DOHH2 (cell line): ENCODE measurements around the gene HAL.

ENCODE experiments used
- H3F3A ChIP-seq: fragments of 200-600 bp; sonication (generic), shearing (Covaris generic); 2 replicates; pipeline ENCODE4 v1.6.0; 2016; ENCODE audit warnings: antibody characterized with exemption, mild to moderate bottlenecking; ENCODE audit not compliant: control insufficient read depth, insufficient read depth
- H3K27ac ChIP-seq: fragments of 200-600 bp; sonication (generic); 2 replicates; pipeline ENCODE4 v1.5.1; 2014; ENCODE audit warnings: low read depth, mild to moderate bottlenecking, low read length, moderate library complexity
- H3K27me3 ChIP-seq: fragments of 200-600 bp; sonication (generic); 2 replicates; pipeline ENCODE4 v1.6.1; 2014; ENCODE audit warnings: mild to moderate bottlenecking, low read length, mixed read lengths; ENCODE audit not compliant: control insufficient read depth
- H3K36me3 ChIP-seq: fragments of 200-600 bp; sonication (generic); 2 replicates; pipeline ENCODE4 v1.6.1; 2014; ENCODE audit warnings: mild to moderate bottlenecking, low read length, moderate library complexity, mixed read lengths; ENCODE audit not compliant: control insufficient read depth
- H3K4me1 ChIP-seq: fragments of 200-600 bp; sonication (generic); 2 replicates; pipeline ENCODE4 v1.6.1; 2014; ENCODE audit warnings: mild to moderate bottlenecking, low read length, mixed read lengths; ENCODE audit not compliant: control insufficient read depth
- H3K4me2 ChIP-seq: fragments of 200-600 bp; sonication (generic); 2 replicates; pipeline ENCODE4 v1.6.0; 2014; ENCODE audit warnings: mild to moderate bottlenecking, low read length, moderate library complexity
- H3K4me3 ChIP-seq: fragments of 200-600 bp; sonication (generic); 2 replicates; pipeline ENCODE4 v1.5.1; 2014; ENCODE audit warnings: mild to moderate bottlenecking, low read length, mixed read lengths
- H3K79me2 ChIP-seq: fragments of 200-600 bp; sonication (generic); 2 replicates; pipeline ENCODE4 v1.6.1; 2014; ENCODE audit warnings: mild to moderate bottlenecking, low read length, mixed read lengths; ENCODE audit not compliant: control insufficient read depth
- H3K9me2 ChIP-seq: fragments of 200-600 bp; sonication (generic); replicated peaks from 2 replicates; pipeline ENCODE4 v1.6.1; 2014; ENCODE audit warnings: mild to moderate bottlenecking, low read length, mixed read lengths; ENCODE audit not compliant: control insufficient read depth
- H3K9me3 ChIP-seq: fragments of 200-600 bp; sonication (generic); 2 replicates; pipeline ENCODE4 v1.6.1; 2014; ENCODE audit warnings: antibody characterized with exemption, low read length, mixed read lengths; ENCODE audit not compliant: control insufficient read depth, insufficient read depth
- H4K20me1 ChIP-seq: fragments of 200-600 bp; sonication (generic); 2 replicates; pipeline ENCODE4 v1.6.0; 2014; ENCODE audit warnings: low read depth, mild to moderate bottlenecking, antibody characterized with exemption, low read length, moderate library complexity; ENCODE audit not compliant: control insufficient read depth, insufficient read depth
- EZH2phosphoT487 ChIP-seq: fragments of 200-600 bp; sonication (generic); IDR thresholded peaks from 2 replicates; pipeline ENCODE4 v1.6.1; 2017; ENCODE audit warnings: borderline replicate concordance, mild to moderate bottlenecking, antibody characterized with exemption, low read length, moderate library complexity, mixed read lengths
- TF ChIP-seq, protein P1 (sequence below): fragments of 200-600 bp; sonication (generic); IDR thresholded peaks from one replicate; pipeline ENCODE4 v1.5.1; 2014; ENCODE audit warnings: antibody characterized with exemption, mild to moderate bottlenecking, low read depth, low read length; ENCODE audit not compliant: poor library complexity, severe bottlenecking

The HAL gene

DNA sequence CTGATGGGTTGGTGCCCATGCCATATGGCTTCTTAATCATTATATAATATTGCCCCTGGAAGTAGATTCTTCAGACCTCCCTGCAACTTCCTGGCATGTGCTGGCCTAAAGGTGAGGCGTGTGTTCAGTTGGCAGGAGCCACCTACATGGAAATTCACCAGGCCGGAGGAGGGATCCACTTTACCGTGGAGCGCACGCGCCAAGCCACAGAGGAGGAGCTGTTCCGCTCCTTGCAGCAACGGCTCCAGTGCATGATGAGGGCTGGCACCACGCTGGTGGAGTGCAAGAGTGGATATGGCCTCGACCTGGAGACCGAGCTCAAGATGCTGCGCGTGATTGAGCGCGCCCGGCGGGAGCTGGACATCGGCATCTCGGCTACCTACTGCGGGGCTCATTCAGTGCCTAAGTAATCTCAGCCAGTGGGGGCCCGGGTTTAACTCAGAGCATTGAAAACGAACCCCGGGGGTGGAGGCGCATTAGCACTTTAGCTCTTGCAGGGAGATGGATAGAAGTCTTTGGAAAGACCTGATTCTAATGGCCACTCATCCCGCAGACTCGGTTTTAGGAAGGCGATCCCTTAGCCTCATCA lies 39.5 kb downstream of the HAL start:
- no peaks in the 10 kb centered on the region for H3K9me3 ChIP-seq
- H3K36me3 ChIP-seq = no peaks in the 10 kb centered on the region
- TF ChIP-seq, protein P1, sequence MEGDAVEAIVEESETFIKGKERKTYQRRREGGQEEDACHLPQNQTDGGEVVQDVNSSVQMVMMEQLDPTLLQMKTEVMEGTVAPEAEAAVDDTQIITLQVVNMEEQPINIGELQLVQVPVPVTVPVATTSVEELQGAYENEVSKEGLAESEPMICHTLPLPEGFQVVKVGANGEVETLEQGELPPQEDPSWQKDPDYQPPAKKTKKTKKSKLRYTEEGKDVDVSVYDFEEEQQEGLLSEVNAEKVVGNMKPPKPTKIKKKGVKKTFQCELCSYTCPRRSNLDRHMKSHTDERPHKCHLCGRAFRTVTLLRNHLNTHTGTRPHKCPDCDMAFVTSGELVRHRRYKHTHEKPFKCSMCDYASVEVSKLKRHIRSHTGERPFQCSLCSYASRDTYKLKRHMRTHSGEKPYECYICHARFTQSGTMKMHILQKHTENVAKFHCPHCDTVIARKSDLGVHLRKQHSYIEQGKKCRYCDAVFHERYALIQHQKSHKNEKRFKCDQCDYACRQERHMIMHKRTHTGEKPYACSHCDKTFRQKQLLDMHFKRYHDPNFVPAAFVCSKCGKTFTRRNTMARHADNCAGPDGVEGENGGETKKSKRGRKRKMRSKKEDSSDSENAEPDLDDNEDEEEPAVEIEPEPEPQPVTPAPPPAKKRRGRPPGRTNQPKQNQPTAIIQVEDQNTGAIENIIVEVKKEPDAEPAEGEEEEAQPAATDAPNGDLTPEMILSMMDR = no peak
- TF ChIP-seq EZH2phosphoT487 = no peak
- no peaks in the 10 kb centered on the region for H4K20me1 ChIP-seq
- peaks cover 9% of the 10 kb centered on the region; the same call in 1 of the 2 replicates for H3K27me3 ChIP-seq
- H3K9me2 ChIP-seq = no peaks in the 10 kb centered on the region
- H3K27ac ChIP-seq = no peak overlapping the region
- H3F3A ChIP-seq = no peaks in the 10 kb centered on the region
- H3K4me2 ChIP-seq = no peak overlapping the region
- no peaks in the 10 kb centered on the region for H3K4me1 ChIP-seq
- no peaks in the 10 kb centered on the region for H3K79me2 ChIP-seq
- no peak overlapping the region for H3K4me3 ChIP-seq

DNA sequence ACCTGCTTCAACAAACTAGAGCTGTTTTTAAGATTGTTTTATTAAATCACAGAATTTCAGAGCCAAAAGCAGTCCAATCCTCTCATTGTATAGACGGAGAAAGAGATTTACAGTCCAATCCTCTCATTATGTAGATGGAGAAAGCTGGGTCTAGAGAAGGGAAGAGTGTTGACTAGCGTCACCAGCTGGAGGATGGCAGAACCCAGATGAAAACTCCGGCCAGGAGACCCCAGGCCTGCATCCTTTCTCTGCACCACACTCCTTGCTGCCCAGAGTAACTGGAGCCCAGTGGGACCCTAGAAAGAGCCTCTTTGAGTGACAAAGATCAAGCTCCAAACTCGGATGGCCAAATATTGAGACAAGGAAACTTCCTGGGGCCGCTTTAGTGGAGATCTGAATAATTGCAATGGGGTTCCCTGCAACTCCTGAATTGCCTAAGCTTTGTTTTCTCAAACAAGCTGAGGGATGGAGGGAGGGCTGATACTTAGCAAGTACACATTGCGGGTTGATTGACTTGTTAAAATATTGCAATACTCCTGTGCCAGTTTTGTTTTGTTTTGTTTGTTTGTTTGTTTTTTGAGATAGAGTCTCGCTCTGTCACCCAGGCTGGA lies 40.5 kb downstream of the HAL start:
- no peaks in the 10 kb centered on the region for H3K36me3 ChIP-seq
- peaks cover 4% of the 10 kb centered on the region for H3K27me3 ChIP-seq
- no peak overlapping the region for H3K27ac ChIP-seq
- H3K79me2 ChIP-seq = no peaks in the 10 kb centered on the region
- no peaks in the 10 kb centered on the region for H3F3A ChIP-seq
- H3K9me2 ChIP-seq = no peaks in the 10 kb centered on the region
- no peaks in the 10 kb centered on the region for H3K9me3 ChIP-seq
- no peaks in the 10 kb centered on the region for H3K4me1 ChIP-seq
- H4K20me1 ChIP-seq = no peaks in the 10 kb centered on the region
- TF ChIP-seq EZH2phosphoT487 = no peak
- TF ChIP-seq, protein P1 = no peak
- H3K4me3 ChIP-seq = no peak overlapping the region
- no peak overlapping the region for H3K4me2 ChIP-seq

DNA sequence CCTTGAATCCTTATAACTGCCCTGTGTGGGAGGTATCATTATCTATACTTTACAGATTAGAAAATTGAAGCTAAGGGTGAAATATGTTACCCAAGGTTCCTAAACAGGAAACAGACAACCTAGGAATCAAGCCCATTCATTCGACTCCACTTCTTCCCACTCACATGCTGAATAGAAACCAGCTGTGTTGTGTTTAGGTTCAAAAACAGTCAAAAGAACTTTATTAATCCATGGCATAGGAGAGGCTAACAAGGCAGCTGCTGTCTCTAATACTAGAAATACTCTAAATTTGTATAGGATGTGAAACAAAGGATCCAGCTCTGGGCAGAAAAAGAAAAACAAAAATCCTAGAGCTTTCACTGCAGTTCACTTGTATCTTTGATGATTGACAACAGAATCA lies 43.1 kb downstream of the HAL start:
- Histone ChIP-seq H3K9me2 (no peaks in the 10 kb centered on the region), H3K27me3 (peaks cover 21% of the 10 kb centered on the region), H3K4me1 (no peaks in the 10 kb centered on the region), H4K20me1 (no peaks in the 10 kb centered on the region), H3K36me3 (no peaks in the 10 kb centered on the region), H3K4me3 (no peak overlapping the region), H3K4me2 (no peak overlapping the region), H3K79me2 (no peaks in the 10 kb centered on the region), H3K27ac (no peak overlapping the region), H3F3A (no peaks in the 10 kb centered on the region), H3K9me3 (no peaks in the 10 kb centered on the region)
- TF ChIP-seq, protein P1 = no peak
- TF ChIP-seq EZH2phosphoT487 = no peak
